ENCODE data around the gene ZNF184.

The ZNF184 gene

GRCh38 chr6:27514906-27515495 lies 42.1 kb upstream of the ZNF184 start:
- Histone ChIP-seq H3K9me3 (no peaks in the 10 kb centered on the region), H3K27me3 (peaks cover 0 to 11% of the 10 kb centered on the region in 2 donors)
- intact Hi-C loops (cut with DNase I; ENCODE audit: low total_unique reads) = loop anchor here (10.0 kb wide), 2 partner anchors 240 to 340 kb away; no protein-coding TSS in a partner anchor

GRCh38 chr6:27512525-27512924 lies 39.6 kb upstream of the ZNF184 start:
- no peak for TF ChIP-seq CTCF (IDR thresholded peaks at IDR 0.05)
- Histone ChIP-seq H3K36me3 (no peaks in the 10 kb centered on the region), H3K4me3 (no peak overlapping the region), H3K27me3 (peaks cover 0 to 24% of the 10 kb centered on the region in 2 donors), H3K27ac (no peak overlapping the region), H3K4me1 (no peaks in the 10 kb centered on the region), H3K9me3 (no peaks in the 10 kb centered on the region)
- intact Hi-C loops (cut with DNase I; ENCODE audit: low total_unique reads) = loop anchor here (10.0 kb wide), 2 partner anchors 242 to 338 kb away; no protein-coding TSS in a partner anchor
- DNase-seq = no peak

More at GRCh38 chr6:27514906-27515495, 42.1 kb upstream of the ZNF184 start:
- Histone ChIP-seq H3K4me1 (peaks cover 0 to 8% (median 6%) of the 10 kb centered on the region in 4 donors), H3K4me3 (peak overlapping the region; percentile 7 to 23), H3K36me3 (no peaks in the 10 kb centered on the region), H3K27ac (no peak overlapping the region)
- TF ChIP-seq CTCF (IDR thresholded peaks at IDR 0.05) = no peak
- no peak for DNase-seq

GRCh38 chr6:27507041-27507956 lies 34.4 kb upstream of the ZNF184 start:
- no peak overlapping the region for H3K4me3 ChIP-seq
- no peaks in the 10 kb centered on the region for H3K36me3 ChIP-seq
- H3K9me3 ChIP-seq = no peaks in the 10 kb centered on the region
- intact Hi-C loops (cut with DNase I; ENCODE audit: low total_unique reads) = no loop called here
- H3K27ac ChIP-seq = no peak overlapping the region
- H3K4me1 ChIP-seq = peaks cover 0 to 10% (median 5%) of the 10 kb centered on the region in 4 donors
- TF ChIP-seq CTCF (IDR thresholded peaks at IDR 0.05) = no peak
- DNase-seq = no peak
- peaks cover 0 to 19% of the 10 kb centered on the region in 2 donors for H3K27me3 ChIP-seq

- no peak overlapping the region for H3K27ac ChIP-seq
These were observed 32.5 kb upstream of the ZNF184 start for GRCh38 chr6:27505209-27506027.

More at GRCh38 chr6:27505209-27506027, 32.5 kb upstream of the ZNF184 start:
- H3K4me1 ChIP-seq = peaks cover 0 to 12% (median 7%) of the 10 kb centered on the region in 4 donors
- H3K27me3 ChIP-seq = peaks cover 0 to 13% of the 10 kb centered on the region in 2 donors
- no peaks in the 10 kb centered on the region for H3K36me3 ChIP-seq
- no peak overlapping the region for H3K4me3 ChIP-seq
- DNase-seq = peak in 1 of 2 donors; percentile 26
- intact Hi-C loops (cut with DNase I; ENCODE audit: low total_unique reads) = no loop called here
- TF ChIP-seq CTCF (IDR thresholded peaks at IDR 0.05) = no peak
- H3K9me3 ChIP-seq = no peaks in the 10 kb centered on the region

Measured in tibial artery (tissue), 4 donors.